HCT116 (cell line): ENCODE data around the gene SKP2. TPM values are rescaled to one million over a fixed set of nuclear protein-coding genes. Genes with fewer than 3 reads are reported as not detected.

Source experiments
- ATAC-seq: fragments of 200-7000 bp; cut with Tn5 transposase; 2 replicates; pipeline ENCODE4 v1.9.1; 2020; ENCODE audit warnings: mild to moderate bottlenecking, moderate library complexity
- Bru-seq: library from RNA; stranded (reverse); fragments of 400-500 nt; gene quantifications from one replicate; lab custom pipeline; 2021; lab: Mats Ljungman, UMichigan
- BruChase-seq, 2 experiments: library from RNA; stranded (reverse); fragments of 400-500 nt; gene quantifications; one replicate each; lab custom pipeline; 2021; lab: Mats Ljungman, UMichigan
- BruUV-seq: library from RNA; stranded (reverse); fragments of 400-500 nt; replicated peaks from 2 replicates; lab custom pipeline; 2021; lab: Mats Ljungman, UMichigan
- CTCF ChIA-PET: fragments of 300-600 bp; sonication (Branson Sonifier 250); formaldehyde crosslinking; loops from one replicate; lab custom pipeline; 2021; ENCODE audit warnings: antibody characterized with exemption; lab: Charles Lee
- POLR2A ChIA-PET: fragments of 300-600, 350-600 bp; sonication (Branson Sonifier 250); formaldehyde crosslinking; loops from one replicate; lab custom pipeline; 2021; ENCODE audit warnings: antibody characterized with exemption; lab: Charles Lee
- RAD21 ChIA-PET, 2 experiments: fragments of 300-600 bp; sonication (Branson Sonifier 250); formaldehyde crosslinking; loops; one replicate each; lab custom pipeline; 2023; ENCODE audit warnings: low total read pairs in 2 of 2; ENCODE audit not compliant: uncharacterized antibody in 2 of 2, unreplicated experiment in 2 of 2, low non-redundant PET in 1 of 2; lab: Charles Lee
- DNase-seq: peaks from one replicate; pipeline ENCODE4 v3.0.0-alpha.2; 2010; ENCODE audit warnings: low read depth, low spot score
- H2AFZ ChIP-seq: fragments of 200-600 bp; shearing (Covaris generic), sonication (generic); 2 replicates; pipeline ENCODE4 v1.6.1; 2017; ENCODE audit warnings: low read depth, mixed run types, mixed read lengths, antibody characterized with exemption, low read length; ENCODE audit not compliant: poor library complexity, severe bottlenecking
- H3K27ac ChIP-seq: 2 replicates; pipeline ENCODE4 v1.5.1; 2012; ENCODE audit warnings: low read depth, low read length
- H3K27me3 ChIP-seq: fragments of 200-600 bp; sonication (generic); 2 replicates; pipeline ENCODE4 v1.6.1; 2016; ENCODE audit warnings: mixed run types, low read length, mixed read lengths; ENCODE audit not compliant: insufficient read depth
- H3K36me3 ChIP-seq, 2 experiments: fragments of 200-500 bp in 1 of 2; fragments of 200-600 bp in 1 of 2; sonication (Bioruptor generic) in 1 of 2; sonication (generic) in 1 of 2; 2 replicates each; pipeline versions ENCODE4 v1.5.1 to v1.6.1; 2014 to 2016; ENCODE audit warnings: low read length in 2 of 2, inconsistent platforms in 1 of 2, mixed read lengths in 1 of 2, mixed run types in 1 of 2; ENCODE audit not compliant: insufficient read depth in 2 of 2, control insufficient read depth in 1 of 2
- H3K4me1 ChIP-seq, 2 experiments: fragments of 200-600 bp in 1 of 2; sonication (generic) in 1 of 2; 2 replicates each; pipeline versions ENCODE4 v1.5.1 to v1.6.1; 2012 to 2017; ENCODE audit warnings: low read length in 2 of 2, inconsistent platforms in 1 of 2, mild to moderate bottlenecking in 1 of 2, mixed read lengths in 1 of 2, mixed run types in 1 of 2, moderate library complexity in 1 of 2; ENCODE audit not compliant: insufficient read depth in 2 of 2, control insufficient read depth in 1 of 2
- H3K4me2 ChIP-seq: fragments of 200-600 bp; sonication (generic); 2 replicates; pipeline ENCODE4 v1.6.1; 2017; ENCODE audit warnings: mixed run types, low read length, mixed read lengths
- H3K4me3 ChIP-seq, 2 experiments: fragments of 200-600 bp in 1 of 2; sonication (generic) in 1 of 2; replicated peaks in 1 of 2; 2 replicates each; pipeline ENCODE4 v1.5.1; 2011 to 2016; ENCODE audit warnings: low read length in 2 of 2, control low read depth in 1 of 2, low read depth in 1 of 2, mild to moderate bottlenecking in 1 of 2, mixed read lengths in 1 of 2, mixed run types in 1 of 2
- H3K79me2 ChIP-seq: fragments of 200-600 bp; sonication (generic); 2 replicates; pipeline ENCODE4 v1.6.1; 2017; ENCODE audit warnings: mild to moderate bottlenecking, mixed run types, low read length, moderate library complexity, mixed read lengths; ENCODE audit not compliant: insufficient read depth
- H3K9ac ChIP-seq: fragments of 200-600 bp; sonication (generic); 2 replicates; pipeline ENCODE4 v1.6.1; 2016; ENCODE audit warnings: low read length, mixed read lengths
- H3K9me2 ChIP-seq: fragments of 200-600 bp; sonication (generic), shearing (Covaris generic); 2 replicates; pipeline ENCODE4 v1.6.1; 2017; ENCODE audit warnings: mixed run types, mild to moderate bottlenecking, moderate library complexity; ENCODE audit not compliant: insufficient read depth
- H3K9me3 ChIP-seq, 2 experiments: fragments of 200-500 bp in 1 of 2; fragments of 200-600 bp in 1 of 2; sonication (Bioruptor generic) in 1 of 2; sonication (generic) in 1 of 2; 2 replicates each; pipeline ENCODE4 v1.6.1; 2014 to 2017; ENCODE audit warnings: low read length in 2 of 2, mixed read lengths in 2 of 2, inconsistent platforms in 1 of 2, low read depth in 1 of 2, mild to moderate bottlenecking in 1 of 2, mixed run types in 1 of 2, moderate library complexity in 1 of 2; ENCODE audit not compliant: control insufficient read depth in 1 of 2, insufficient read depth in 1 of 2
- H4K20me1 ChIP-seq: fragments of 200-600 bp; sonication (generic), shearing (Covaris generic); 2 replicates; pipeline ENCODE4 v1.6.1; 2017; ENCODE audit warnings: mixed run types, mild to moderate bottlenecking, moderate library complexity; ENCODE audit not compliant: insufficient read depth
- CBX3 ChIP-seq: IDR thresholded peaks from 2 replicates; pipeline ENCODE4 v1.6.1; 2012; ENCODE audit warnings: low read depth
- CEBPB ChIP-seq: IDR thresholded peaks from 2 replicates; pipeline ENCODE4 v1.6.1; 2012; ENCODE audit warnings: low read depth
- EGR1 ChIP-seq: IDR thresholded peaks from 2 replicates; pipeline ENCODE4 v1.6.1; 2012; ENCODE audit warnings: low read depth
- ELF1 ChIP-seq: IDR thresholded peaks from 2 replicates; pipeline ENCODE4 v1.6.1; 2012; ENCODE audit warnings: low read depth, borderline replicate concordance
- EZH2 ChIP-seq: fragments of 200-600 bp; sonication (generic); IDR thresholded peaks from 2 replicates; pipeline ENCODE4 v1.6.1; 2017; ENCODE audit warnings: antibody characterized with exemption, mixed run types
- JUND ChIP-seq: IDR thresholded peaks from 2 replicates; pipeline ENCODE4 v1.6.1; 2012
- POLR2A ChIP-seq: IDR thresholded peaks from 2 replicates; pipeline ENCODE4 v1.7.0; 2011; ENCODE audit warnings: borderline replicate concordance; ENCODE audit not compliant: insufficient read depth, insufficient read length; ENCODE audit errors: extremely low read depth
- POLR2AphosphoS5 ChIP-seq: IDR thresholded peaks from 2 replicates; pipeline ENCODE4 v1.6.1; 2011; ENCODE audit warnings: mild to moderate bottlenecking, low read depth, low read length, moderate library complexity
- TCF7L2 ChIP-seq: IDR thresholded peaks from 2 replicates; pipeline ENCODE4 v1.7.0; 2011; ENCODE audit warnings: borderline replicate concordance, inconsistent platforms; ENCODE audit not compliant: insufficient read depth, insufficient read length; ENCODE audit errors: extremely low read depth
- YY1 ChIP-seq: IDR thresholded peaks from 2 replicates; pipeline ENCODE4 v1.6.1; 2011; ENCODE audit warnings: low read length, low read depth, moderate library complexity, mild to moderate bottlenecking; ENCODE audit not compliant: insufficient replicate concordance; ENCODE audit errors: extremely low read depth
- ZFX ChIP-seq: fragments of 450-650 bp; IDR thresholded peaks from 2 replicates; pipeline ENCODE4 v1.6.1; 2017
- intact Hi-C: fragments of 100-400 bp; cut with micrococcal nuclease; formaldehyde crosslinking; loops from 2 replicates; pipeline ENCODE4 v1.10.0; 2022
- long read RNA-seq: library from polyadenylated mRNA; unstranded; transcript quantifications from one replicate; pipeline ENCODE4 v2.0.0, GENCODE V29; 2021; ENCODE audit not compliant: unreplicated experiment
- polyA plus RNA-seq: library from polyadenylated mRNA; unstranded; fragments of >200 nt; gene quantifications from 2 replicates; pipeline ENCODE4 v1.2.1, GENCODE V29; 2012; ENCODE audit warnings: missing spikeins
- total RNA-seq: library from RNA; stranded (reverse); gene quantifications from one replicate; pipeline ENCODE4 v1.2.1, GENCODE V29; 2021; ENCODE audit not compliant: unreplicated experiment
- TF ChIP-seq, protein P1 (sequence below), 3 experiments: fragments of 200-600 bp in 1 of 3; sonication (generic) in 1 of 3; IDR thresholded peaks in 2 of 3; conservative IDR thresholded peaks in 1 of 3; 2 replicates each; pipeline ENCODE4 v1.5.1; 2012 to 2017; ENCODE audit warnings: low read depth in 2 of 3, low read length in 2 of 3, antibody characterized with exemption in 1 of 3, borderline replicate concordance in 1 of 3, control low read depth in 1 of 3, mild to moderate bottlenecking in 1 of 3, mixed read lengths in 1 of 3, mixed run types in 1 of 3, moderate library complexity in 1 of 3; ENCODE audit not compliant: insufficient read depth in 1 of 3
- TF ChIP-seq, protein P2 (sequence below): IDR thresholded peaks from 2 replicates; pipeline ENCODE4 v1.6.1; 2011; ENCODE audit warnings: mild to moderate bottlenecking, low read length, moderate library complexity; ENCODE audit not compliant: insufficient replicate concordance; ENCODE audit errors: extremely low read depth
- TF ChIP-seq, protein P3 (sequence below): IDR thresholded peaks from 2 replicates; pipeline ENCODE4 v1.6.1; 2012
- TF ChIP-seq, protein P4 (sequence below): IDR thresholded peaks from 2 replicates; pipeline ENCODE4 v1.6.1; 2012; ENCODE audit warnings: low read depth

Gene SKP2
- total RNA-seq (44.3 TPM), Bru-seq, nascent RNA (percentile 70 among the genes with signal in this experiment), BruChase-seq, experiment 1, labeled RNA remaining after a 6-hour chase (percentile 72 among the genes with signal in this experiment), BruChase-seq, experiment 2, labeled RNA remaining after a 2-hour chase (percentile 75 among the genes with signal in this experiment)
- 9.1 and 12.5 TPM in 2 replicates for polyA plus RNA-seq
- long read RNA-seq, transcript SKP2-201 (10 exons, 1,537 nt) = minor isoform, 10 of 47 reads
- long read RNA-seq, transcript SKP2-202 (10 exons, 3,759 nt) = major isoform, 28 of 47 reads
- long read RNA-seq, partial matches to known transcripts = 0 of 47 reads
- long read RNA-seq, other reads (novel, unspliced or antisense) = 9 of 47 reads

DNA sequence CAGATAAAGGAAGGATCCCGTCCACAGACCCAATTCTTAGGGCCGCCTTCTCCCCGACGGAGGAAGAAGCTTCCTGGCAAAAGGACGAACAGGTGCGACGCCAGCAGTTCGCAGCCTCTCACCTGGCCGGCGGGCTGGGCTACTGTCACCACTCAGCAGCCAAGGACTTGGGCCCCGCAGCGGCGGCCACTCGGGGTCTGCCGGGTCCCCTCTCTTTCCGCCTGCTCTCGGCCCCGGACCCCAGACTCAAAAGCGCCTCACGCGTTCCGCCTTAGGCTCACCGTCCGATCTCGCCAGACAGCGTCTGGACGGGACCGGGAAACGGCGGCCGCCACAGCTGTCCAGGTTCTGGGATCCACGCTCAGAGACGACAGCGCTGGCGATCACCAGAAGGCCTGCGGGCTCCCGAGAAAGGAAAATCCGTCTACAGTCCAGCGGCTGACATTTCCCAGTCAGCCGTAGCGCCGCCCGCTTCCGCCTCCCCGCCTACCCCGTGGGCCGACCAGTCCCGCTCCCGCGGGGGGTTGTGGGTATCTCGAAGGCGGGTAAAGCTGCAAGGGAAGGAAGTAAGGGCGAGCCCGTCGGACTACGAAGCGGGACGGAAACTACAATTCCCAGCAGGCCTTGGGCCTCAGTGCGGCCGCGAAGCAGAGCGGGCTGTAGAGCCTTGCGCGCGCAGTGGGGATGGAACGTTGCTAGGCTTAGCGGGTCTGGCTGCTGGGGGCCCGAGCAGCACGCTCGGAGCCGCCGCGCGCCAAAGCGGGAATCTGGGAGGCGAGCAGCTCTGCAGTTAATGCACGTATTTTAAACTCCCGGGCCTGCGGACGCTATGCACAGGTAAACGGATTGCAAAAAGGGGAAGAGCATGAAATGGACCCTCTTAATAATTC lies at the start of gene SKP2, which contains the start of gene LMBRD2:
TSS of gene SKP2 (plus strand) at position 678 of the 890 bp plus-strand sequence. CDS start at position 830, 152 bp downstream.
TSS of gene LMBRD2 (minus strand) at position 454 of the 890 bp plus-strand sequence. CDS start 8,538 bp downstream, outside the sequence.
- RAD21 ChIA-PET = no interaction called here
- peaks cover 6 to 12% of the 10 kb centered on the region in 2 experiments; a peak in 3 of 4 replicates for H3K4me1 ChIP-seq
- POLR2A ChIA-PET = no interaction called here
- ATAC-seq (peak; percentile 98), DNase-seq (peak; percentile 92)
- peak within 1 kb of the TSS; percentile 27 for H3K27ac ChIP-seq
- peaks cover 18 to 19% of the 10 kb centered on the region in 2 experiments; a peak in 2 of 4 replicates for H3K36me3 ChIP-seq
- no peaks in the 10 kb centered on the region for H3K27me3 ChIP-seq
- TSS peak; percentile 51 for BruUV-seq
- H4K20me1 ChIP-seq = no peaks in the 10 kb centered on the region
- H2AFZ ChIP-seq = no peak within 1 kb of the TSS
- peak within 1 kb of the TSS; percentile 83 for H3K9ac ChIP-seq
- intact Hi-C loops = loop anchor here (5.0 kb wide), 1 partner anchor 91 kb away; the partner anchor contains the start of gene NADK2
- H3K4me3 ChIP-seq = peak within 1 kb of the TSS; percentile 73 to 81
- CTCF ChIA-PET = interaction anchor here (1.0 to 2.5 kb wide), 4 partner anchors 27 to 544 kb away, joined by 3 to 13 read pairs (median 7); no protein-coding TSS in a partner anchor
- no peaks in the 10 kb centered on the region for H3K9me3 ChIP-seq
- H3K79me2 ChIP-seq = peaks cover 47% of the 10 kb centered on the region
- H3K9me2 ChIP-seq = no peaks in the 10 kb centered on the region
- H3K4me2 ChIP-seq = peak within 1 kb of the TSS; percentile 79
- TF ChIP-seq, protein P1, sequence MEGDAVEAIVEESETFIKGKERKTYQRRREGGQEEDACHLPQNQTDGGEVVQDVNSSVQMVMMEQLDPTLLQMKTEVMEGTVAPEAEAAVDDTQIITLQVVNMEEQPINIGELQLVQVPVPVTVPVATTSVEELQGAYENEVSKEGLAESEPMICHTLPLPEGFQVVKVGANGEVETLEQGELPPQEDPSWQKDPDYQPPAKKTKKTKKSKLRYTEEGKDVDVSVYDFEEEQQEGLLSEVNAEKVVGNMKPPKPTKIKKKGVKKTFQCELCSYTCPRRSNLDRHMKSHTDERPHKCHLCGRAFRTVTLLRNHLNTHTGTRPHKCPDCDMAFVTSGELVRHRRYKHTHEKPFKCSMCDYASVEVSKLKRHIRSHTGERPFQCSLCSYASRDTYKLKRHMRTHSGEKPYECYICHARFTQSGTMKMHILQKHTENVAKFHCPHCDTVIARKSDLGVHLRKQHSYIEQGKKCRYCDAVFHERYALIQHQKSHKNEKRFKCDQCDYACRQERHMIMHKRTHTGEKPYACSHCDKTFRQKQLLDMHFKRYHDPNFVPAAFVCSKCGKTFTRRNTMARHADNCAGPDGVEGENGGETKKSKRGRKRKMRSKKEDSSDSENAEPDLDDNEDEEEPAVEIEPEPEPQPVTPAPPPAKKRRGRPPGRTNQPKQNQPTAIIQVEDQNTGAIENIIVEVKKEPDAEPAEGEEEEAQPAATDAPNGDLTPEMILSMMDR (IDR thresholded peaks at IDR 0.05 in 2 of 3, conservative IDR thresholded peaks at IDR 0.05 in 1 of 3; ENCODE audit: borderline replicate concordance in 1 of 3, insufficient read depth in 1 of 3, low read depth in 2 of 3, low read length in 2 of 3) = no peak
- TF ChIP-seq ELF1 (peak; percentile 93), JUND (no peak), EGR1 (0 out of 2 replicates have a peak, but pooled peaks have one; percentile 45), EZH2 (no peak), YY1 (peak; percentile 75), ZFX (peak; percentile 84; the same call in 1 of the 2 replicates), CEBPB (no peak), CBX3 (peak; percentile 62), TCF7L2 (peak; percentile 32), POLR2A (peak; percentile 89), POLR2AphosphoS5 (peak; percentile 85)
- TF ChIP-seq, protein P2, sequence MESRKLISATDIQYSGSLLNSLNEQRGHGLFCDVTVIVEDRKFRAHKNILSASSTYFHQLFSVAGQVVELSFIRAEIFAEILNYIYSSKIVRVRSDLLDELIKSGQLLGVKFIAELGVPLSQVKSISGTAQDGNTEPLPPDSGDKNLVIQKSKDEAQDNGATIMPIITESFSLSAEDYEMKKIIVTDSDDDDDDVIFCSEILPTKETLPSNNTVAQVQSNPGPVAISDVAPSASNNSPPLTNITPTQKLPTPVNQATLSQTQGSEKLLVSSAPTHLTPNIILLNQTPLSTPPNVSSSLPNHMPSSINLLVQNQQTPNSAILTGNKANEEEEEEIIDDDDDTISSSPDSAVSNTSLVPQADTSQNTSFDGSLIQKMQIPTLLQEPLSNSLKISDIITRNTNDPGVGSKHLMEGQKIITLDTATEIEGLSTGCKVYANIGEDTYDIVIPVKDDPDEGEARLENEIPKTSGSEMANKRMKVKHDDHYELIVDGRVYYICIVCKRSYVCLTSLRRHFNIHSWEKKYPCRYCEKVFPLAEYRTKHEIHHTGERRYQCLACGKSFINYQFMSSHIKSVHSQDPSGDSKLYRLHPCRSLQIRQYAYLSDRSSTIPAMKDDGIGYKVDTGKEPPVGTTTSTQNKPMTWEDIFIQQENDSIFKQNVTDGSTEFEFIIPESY = no peak
- TF ChIP-seq, protein P3, sequence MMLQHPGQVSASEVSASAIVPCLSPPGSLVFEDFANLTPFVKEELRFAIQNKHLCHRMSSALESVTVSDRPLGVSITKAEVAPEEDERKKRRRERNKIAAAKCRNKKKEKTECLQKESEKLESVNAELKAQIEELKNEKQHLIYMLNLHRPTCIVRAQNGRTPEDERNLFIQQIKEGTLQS = no peak
- TF ChIP-seq, protein P4, sequence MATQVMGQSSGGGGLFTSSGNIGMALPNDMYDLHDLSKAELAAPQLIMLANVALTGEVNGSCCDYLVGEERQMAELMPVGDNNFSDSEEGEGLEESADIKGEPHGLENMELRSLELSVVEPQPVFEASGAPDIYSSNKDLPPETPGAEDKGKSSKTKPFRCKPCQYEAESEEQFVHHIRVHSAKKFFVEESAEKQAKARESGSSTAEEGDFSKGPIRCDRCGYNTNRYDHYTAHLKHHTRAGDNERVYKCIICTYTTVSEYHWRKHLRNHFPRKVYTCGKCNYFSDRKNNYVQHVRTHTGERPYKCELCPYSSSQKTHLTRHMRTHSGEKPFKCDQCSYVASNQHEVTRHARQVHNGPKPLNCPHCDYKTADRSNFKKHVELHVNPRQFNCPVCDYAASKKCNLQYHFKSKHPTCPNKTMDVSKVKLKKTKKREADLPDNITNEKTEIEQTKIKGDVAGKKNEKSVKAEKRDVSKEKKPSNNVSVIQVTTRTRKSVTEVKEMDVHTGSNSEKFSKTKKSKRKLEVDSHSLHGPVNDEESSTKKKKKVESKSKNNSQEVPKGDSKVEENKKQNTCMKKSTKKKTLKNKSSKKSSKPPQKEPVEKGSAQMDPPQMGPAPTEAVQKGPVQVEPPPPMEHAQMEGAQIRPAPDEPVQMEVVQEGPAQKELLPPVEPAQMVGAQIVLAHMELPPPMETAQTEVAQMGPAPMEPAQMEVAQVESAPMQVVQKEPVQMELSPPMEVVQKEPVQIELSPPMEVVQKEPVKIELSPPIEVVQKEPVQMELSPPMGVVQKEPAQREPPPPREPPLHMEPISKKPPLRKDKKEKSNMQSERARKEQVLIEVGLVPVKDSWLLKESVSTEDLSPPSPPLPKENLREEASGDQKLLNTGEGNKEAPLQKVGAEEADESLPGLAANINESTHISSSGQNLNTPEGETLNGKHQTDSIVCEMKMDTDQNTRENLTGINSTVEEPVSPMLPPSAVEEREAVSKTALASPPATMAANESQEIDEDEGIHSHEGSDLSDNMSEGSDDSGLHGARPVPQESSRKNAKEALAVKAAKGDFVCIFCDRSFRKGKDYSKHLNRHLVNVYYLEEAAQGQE = no peak
